GM21529 (cell line): ENCODE results near the gene CHFR.
"Not testable (repeated sequence)": the region's sequence is repeated elsewhere in the genome, so short reads cannot be mapped to it uniquely, and the experiment has no call there.

Experiments used
- ATAC-seq: cut with Tn5 transposase; IDR thresholded peaks from one replicate; pipeline ENCODE4 v1.9.1; 2021; ENCODE audit not compliant: unreplicated experiment

The CHFR gene

DNA sequence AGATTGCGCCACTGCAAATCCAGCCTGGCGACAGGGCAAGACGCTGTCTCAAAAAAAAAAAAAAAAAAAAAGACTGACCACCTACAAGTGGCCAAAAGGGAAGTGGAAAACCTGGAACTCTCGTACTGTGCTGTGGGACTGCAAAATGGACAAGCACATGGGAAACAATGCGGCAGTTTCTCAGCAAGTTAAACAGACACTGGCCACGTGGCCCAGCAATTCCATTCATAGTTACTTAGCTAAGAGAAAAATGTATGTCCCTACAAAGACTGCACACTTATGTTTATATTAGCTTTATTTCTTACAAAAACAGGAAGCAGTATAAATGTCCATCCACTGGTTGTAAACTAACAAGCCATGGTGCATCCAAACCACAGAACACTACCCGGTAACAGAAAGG lies 5.6 kb downstream of the CHFR start:
- no peak for ATAC-seq

DNA sequence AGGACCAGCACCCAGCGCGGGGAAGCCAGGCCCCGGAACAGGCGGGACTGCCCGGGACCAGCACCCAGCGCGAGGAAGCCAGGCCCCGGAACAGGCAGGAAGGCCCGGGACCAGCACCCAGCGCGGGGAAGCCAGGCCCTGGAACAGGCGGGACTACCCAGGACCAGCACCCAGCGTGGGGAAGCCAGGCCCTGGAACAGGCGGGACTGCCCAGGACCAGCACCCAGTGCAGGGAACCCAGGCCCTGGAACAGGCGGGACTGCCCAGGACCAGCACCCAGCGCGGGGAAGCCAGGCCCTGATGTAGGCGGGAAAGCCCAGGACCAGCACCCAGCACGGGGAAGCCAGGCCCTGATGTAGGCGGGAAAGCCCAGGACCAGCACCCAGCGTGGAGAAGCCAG lies 12.8 kb downstream of the CHFR start:
- ATAC-seq: not testable (repeated sequence)

DNA sequence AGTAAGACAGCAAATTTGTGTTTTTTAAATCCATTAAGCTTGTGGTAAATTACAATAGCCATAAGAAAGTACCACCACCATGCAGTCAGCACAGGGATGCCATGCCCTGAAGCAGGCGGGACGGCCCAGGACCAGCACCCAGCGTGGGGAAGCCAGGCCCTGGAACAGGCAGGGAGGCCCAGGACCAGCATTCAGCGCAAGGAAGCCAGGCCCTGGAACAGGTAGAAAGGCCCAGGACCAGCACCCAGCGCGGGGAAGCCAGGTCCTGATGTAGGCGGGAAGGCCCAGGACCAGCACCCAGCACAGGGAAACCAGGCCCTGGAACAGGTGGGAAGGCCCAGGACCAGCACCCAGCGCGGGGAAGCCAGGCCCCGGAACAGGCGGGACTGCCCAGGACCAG lies 13.2 kb downstream of the CHFR start:
- no peak for ATAC-seq

GRCh38 chr12:132873724-132874123 lies 13.7 kb downstream of the CHFR start:
- no peak for ATAC-seq

DNA sequence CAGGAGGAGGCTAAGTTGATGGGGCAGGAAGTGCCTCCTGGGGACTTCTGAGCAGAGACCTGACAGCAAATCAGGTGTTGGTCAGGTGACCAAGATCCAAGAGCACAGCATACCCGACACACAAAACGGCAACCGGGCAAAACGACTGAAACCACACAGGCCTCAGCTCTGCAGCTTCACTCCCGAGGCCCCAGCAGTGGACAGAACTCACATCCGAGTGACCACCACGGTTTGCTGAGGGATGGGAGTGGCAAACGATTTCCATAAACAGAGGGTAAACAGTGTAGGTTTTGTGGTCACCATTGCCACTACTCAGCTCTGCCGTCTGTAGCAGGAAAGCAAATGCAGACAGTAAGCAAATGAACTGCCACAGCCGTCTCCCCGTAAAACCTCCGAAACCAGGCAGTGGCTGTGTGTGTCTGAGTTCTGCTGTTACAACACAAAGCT lies 14.4 kb downstream of the CHFR start:
- ATAC-seq: no peak

- no peak for ATAC-seq
Observed at GRCh38 chr12:132872073-132872855, 15.1 kb downstream of the CHFR start.

DNA sequence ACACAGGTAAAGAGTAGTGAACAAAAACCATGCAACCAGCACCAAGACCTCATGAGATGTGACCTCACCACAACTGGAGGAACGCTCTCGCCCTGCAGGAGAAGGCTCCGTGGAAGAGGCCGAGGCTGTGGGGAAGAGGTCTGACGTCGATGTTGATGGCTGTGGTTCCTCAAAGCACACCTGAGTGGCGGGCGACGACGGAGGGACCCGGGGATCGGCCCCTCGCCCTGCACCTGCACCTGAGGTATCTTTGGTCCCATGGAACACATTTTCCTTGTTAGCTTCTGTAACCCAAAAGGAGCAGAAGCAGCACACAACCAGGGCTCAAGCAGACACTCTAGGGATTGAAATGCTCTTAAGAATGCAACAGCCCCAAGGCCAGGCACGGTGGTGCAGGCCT lies 17.9 kb downstream of the CHFR start:
- no peak for ATAC-seq

DNA sequence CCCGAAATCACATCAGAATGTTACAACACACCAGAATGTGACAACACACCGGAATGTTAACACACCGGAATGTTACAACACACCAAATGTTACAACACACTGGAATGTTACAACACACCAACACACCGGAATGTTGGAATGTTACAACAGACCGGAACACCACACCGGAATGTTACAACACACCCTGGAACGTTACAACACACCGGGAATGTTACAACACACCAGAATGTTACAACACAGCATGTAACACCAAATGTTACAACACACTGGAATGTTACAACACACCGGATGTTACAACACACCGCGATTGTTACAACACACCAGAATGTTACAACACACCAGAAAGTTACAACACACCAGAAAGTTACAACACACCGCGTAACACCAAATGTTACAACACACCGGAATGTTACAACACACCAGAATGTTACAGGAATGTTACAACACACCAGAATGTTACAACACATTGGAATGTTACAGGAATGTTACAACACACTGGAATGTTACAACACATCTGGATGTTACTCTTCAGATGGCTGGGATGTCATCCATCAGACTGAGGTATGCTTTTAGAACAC lies 21.1 kb downstream of the CHFR start:
- no peak for ATAC-seq

GRCh38 chr12:132861558-132861957 lies 25.8 kb downstream of the CHFR start:
- no peak for ATAC-seq

- ATAC-seq: no peak
Observed at GRCh38 chr12:132858718-132859266, 28.6 kb downstream of the CHFR start.

- not testable (repeated sequence) for ATAC-seq
Observed at GRCh38 chr12:132857019-132857418, 30.4 kb downstream of the CHFR start.

GRCh38 chr12:132856581-132856980 lies 30.8 kb downstream of the CHFR start:
- ATAC-seq: no peak

DNA sequence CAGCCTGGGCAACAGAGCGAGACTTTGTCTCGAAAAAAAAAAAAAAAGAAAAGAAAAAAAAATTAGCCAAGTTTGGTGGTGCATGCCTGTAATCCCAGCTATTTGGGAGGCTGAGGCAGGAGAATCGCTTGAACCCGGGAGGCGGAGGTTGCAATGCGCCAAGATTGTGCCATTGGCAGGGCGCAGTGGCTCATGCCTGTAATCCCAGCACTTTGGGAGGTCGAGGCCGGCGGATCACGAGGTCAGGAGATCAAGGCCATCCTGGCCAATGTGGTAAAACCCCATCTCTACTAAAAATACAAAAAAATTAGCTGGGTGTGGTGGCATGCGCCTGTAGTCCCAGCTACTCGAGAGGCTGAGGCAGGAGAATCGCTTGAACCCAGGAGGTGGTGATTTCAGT lies 32.2 kb downstream of the CHFR start:
- not testable (repeated sequence) for ATAC-seq

DNA sequence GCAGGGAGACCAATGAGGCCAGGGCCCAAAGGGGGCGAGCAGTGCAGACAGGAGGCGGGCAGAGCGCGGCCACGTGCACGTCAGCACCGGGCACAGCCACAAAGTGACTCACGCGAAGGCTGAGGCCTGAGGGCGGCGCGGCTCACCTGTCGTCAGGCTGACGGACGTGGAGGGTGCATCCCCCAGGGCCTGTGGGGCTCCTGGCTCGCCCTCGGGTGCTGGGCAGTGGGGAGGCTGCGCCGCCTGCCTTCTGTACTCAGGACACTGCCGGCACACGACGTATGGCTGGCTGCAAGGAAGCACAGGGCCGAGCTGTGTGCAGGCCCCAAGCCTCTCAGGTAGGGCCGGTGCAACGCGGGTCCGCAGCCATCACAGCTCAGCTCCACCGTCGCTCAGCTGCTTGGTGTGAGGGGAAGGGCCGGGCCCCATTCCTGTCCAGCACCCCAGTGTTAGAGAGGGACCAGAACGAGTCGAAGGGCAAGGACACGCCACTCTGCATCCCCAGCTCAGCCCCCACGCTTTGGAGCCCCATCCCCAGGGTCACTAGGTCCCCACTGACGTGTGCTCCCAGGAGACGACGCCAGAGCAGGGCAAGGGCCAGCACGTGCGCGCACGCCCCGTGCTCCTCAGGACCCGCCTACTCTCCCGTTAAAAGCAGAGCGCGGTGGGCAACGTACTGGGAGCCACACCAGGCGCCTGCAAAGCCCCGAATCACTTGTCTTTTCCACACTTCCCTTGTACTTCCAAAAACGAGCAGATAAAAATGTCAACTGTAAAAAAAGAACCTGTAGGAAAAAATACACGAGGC lies 33.9 kb downstream of the CHFR start:
- ATAC-seq: no peak

DNA sequence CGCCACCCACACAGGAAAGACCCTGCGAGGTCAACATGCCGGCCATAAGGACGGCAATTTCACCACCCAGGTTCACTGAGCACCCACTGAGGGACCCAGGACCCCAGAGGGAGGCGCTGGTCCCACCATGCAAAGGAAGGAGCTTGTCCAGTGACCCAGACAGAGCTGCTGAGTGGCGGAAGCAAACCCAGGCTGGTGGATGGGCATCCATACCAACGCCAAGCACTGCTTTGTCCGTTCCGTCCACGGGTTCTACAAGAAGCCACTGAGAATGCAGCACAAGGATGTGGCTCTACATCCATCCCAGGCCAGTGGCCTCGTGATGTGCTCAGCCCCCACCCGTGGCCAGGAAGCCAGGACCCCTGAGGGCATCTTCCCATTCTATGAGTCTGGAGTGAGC lies 34.9 kb downstream of the CHFR start:
- no peak for ATAC-seq

DNA sequence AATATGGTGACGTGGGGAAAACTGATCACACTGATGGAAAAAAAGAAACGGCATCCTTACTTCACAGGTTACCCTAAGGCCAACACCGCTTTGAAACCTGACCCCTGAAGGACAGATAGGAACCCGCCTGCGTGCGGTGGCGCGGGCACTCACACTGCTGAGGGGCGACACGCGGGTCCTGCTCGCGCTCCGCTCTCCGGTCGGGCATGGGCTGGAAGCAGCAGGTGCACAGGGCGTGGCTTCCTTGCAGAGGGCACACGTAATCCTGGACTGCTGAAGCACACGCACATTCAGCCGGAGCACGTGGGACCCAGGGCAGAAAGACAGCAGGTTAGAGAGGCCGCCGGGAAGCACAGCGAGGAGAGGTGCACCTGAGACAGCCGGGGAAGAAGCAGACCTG lies 35.9 kb downstream of the CHFR start:
- no peak for ATAC-seq

DNA sequence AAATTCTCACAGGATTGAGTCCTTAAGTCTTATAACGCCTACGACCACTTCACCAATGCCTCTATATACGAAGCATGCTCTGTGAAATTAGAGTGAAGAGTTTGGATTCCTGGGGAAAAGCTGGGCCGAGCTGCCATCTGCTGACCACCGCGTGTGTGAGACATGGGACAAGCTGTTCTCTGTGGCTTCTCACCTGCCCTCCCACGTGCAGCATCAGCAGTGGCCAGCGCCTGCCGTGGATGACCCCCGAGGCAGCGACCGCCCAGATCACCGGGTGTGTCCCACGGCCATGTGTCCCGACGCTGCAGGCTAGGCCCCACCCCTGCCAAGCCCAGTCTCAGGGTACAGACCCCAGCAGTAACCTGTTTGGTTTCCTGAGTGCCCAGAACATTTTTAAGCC lies 37.1 kb downstream of the CHFR start:
- ATAC-seq: no peak

- ATAC-seq: no peak
Observed at GRCh38 chr12:132848521-132848920, 38.9 kb downstream of the CHFR start.

DNA sequence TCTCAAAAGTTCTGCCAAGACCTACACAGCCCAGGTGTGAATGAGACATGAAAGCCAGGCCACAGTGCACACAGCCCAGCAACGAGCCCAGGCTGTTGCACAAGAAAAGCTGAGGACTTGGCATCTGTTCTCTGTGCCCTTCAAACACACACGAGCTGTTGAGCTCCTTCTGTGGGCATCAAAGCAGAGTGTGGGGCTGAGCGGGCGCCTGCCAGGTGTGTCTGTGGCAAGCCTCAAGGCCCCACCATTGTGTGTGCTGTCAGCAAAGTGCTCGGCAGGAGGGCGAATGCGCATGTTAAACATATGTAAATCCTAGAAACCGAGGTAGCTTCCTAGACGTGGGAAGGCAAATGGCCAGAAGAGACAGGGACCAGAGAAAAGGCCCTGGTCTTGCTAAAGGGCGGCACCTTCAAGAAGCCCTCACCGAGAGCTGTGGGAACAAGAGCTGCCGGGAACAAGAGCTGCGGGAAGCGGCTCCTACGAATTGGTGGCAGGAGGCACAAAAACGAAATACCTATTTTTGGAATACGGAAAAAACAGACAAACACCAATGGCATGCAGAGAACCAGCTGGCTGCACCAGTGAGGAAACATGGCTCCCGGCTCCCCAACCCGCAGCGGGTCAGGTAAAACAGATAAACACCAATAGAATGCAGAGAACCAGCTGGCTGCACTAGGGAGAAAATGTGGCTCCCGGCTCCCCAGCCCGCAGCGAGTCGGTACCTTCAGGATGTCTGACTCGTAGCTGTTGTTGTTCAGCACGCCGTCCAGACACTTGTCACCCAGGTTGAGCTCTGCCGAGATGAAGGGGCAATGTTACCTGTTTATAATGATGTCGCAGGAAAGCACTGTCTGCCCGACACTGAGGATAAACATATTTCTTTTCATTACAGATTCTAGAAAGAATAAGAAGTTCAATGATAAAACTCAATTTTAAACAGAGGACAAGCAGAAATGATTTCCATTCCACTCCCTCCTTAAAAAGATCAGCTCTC lies 39.7 kb downstream of the CHFR start:
- ATAC-seq: no peak

- not testable (repeated sequence) for ATAC-seq
Observed at GRCh38 chr12:132844681-132845080, 42.7 kb downstream of the CHFR start.
